SK-N-DZ (cell line): ENCODE data around the gene EPHA8.

Experiments used
- DNase-seq: peaks from one replicate; pipeline ENCODE4 v3.0.0-alpha.2; 2015; ENCODE audit warnings: low spot score

Gene EPHA8

GRCh38 chr1:22566161-22566560, 2.9 kb downstream of the EPHA8 start:
- no peak for DNase-seq

DNA sequence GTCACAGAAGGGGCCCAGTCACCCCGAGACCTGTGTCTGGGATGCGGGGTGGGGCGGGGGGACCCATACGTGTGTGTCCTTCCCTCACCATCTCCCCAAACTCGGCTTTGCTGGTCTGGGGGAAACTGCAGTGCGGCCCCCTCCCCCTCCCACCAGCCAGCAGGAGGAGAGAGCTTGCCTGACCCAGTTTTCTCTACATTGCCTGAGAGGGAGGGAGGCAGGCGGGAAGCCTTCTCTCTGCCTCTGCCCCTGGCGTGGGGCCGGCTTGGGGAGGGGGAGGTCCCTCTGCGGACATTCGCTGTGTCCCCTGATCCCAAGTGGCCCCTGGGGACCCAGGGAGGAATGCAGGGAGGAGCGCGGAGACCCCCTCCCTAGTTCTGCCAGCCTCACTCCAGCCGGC, 3.9 kb downstream of the EPHA8 start:
- DNase-seq = no peak

DNA sequence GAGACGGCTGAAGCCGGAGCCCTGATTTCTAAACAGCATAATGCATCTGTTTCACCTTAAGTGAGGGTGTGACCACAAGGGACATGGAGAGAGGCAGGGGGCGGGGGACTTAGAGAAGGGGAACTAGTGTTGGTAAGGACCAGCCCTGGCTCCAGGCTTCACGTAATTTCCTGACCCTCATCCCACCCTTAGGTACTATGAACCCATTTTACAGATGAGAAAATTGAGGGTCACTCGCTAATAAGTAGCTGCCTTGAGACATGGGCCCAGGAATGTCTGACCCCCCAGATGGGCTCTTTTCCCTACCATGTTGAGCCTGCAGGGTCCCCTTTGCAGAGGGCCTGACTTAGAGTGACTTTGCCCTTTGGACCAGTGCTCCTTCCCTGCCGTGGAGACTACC, 4.7 kb downstream of the EPHA8 start:
- DNase-seq = no peak

DNA sequence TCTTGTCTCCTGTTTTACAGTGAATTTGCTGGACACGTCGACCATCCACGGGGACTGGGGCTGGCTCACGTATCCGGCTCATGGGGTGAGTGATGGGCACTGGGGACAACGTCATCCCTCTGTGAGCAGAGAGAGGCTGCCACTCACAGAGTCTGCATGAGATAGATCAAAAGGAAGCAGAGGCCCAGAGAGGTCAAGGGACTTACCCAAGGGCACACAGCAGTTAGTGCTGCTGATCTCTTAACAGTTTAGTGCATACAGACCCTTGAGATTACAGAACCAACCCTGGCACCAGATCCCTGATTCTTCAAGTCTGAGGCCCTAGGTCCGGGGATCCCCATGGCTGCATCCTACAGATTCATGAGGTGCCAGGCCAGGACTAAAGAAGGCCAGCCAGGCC, 6.0 kb downstream of the EPHA8 start:
- no peak for DNase-seq

- DNase-seq = no peak
Observed at GRCh38 chr1:22570140-22570909, 7.0 kb downstream of the EPHA8 start.

DNA sequence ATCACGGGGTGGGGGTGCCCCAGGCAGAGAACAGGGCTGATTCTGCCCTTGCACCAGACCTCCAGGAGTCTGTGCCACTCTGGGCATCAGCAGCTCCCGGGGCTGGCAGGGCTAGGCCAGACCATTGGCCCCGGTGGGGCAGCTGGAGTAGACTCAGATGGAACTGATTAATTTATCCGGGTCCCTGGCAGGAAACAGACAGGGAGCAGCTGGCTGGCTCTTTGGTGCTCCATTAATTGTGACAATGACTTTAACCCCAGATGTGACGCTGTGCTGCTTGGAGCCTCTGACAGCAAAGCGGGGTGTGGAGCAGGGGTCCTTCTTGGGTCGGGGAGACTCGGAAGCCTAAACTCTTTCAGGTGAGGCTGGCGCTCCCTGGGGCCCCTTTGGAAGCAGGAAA, 9.5 kb downstream of the EPHA8 start:
- DNase-seq = peak; percentile 34

GRCh38 chr1:22573237-22573636, 9.9 kb downstream of the EPHA8 start:
- no peak for DNase-seq

- DNase-seq = no peak
Observed at GRCh38 chr1:22575532-22576149, 12.4 kb downstream of the EPHA8 start.

DNA sequence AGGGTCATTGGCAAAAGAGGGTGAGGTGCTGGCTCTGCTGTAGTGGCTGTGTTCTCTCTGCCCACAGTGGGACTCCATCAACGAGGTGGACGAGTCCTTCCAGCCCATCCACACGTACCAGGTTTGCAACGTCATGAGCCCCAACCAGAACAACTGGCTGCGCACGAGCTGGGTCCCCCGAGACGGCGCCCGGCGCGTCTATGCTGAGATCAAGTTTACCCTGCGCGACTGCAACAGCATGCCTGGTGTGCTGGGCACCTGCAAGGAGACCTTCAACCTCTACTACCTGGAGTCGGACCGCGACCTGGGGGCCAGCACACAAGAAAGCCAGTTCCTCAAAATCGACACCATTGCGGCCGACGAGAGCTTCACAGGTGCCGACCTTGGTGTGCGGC, 12.9 kb downstream of the EPHA8 start:
- DNase-seq = no peak

DNA sequence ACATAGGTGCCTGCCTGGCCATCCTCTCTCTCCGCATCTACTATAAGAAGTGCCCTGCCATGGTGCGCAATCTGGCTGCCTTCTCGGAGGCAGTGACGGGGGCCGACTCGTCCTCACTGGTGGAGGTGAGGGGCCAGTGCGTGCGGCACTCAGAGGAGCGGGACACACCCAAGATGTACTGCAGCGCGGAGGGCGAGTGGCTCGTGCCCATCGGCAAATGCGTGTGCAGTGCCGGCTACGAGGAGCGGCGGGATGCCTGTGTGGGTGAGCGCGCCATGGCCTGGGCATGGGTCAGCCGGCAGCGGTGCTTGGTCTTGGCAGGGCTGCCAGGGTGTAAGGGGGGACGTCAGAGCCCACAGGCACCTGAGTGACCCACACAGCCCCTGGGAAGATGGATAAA, 13.3 kb downstream of the EPHA8 start:
- no peak for DNase-seq

- DNase-seq = no peak
Observed at GRCh38 chr1:22578732-22579361, 15.6 kb downstream of the EPHA8 start.

DNA sequence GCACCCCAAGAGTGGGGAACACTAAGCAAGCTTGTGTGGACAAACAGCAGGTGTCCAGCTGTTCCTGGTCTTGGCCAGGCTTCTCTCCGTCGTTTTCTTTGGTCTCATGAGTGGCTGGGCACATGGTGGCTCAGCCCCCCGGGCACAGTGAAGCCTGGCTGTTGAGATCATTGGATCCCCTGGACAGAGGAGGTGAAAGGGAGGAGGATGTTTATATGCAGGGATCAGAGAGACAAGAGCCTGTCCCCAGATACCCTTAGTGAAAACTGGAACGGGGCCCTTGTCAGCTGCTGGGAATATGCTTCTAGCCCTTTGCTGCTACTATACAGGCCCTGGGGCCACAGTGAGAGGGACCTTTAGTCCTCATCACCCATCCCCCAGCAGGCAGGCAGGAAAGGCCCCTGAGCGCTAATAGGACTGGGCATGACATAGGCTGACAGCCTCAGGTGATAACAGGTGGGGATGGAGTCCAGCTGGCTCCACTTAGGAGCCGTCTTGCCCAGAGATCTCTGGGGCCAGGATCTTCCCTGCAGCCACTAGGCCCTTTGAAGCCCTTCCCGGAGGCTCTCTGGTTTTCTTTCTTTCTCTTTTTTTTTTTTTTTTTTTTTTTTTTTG, 16.4 kb downstream of the EPHA8 start:
- no peak for DNase-seq

DNA sequence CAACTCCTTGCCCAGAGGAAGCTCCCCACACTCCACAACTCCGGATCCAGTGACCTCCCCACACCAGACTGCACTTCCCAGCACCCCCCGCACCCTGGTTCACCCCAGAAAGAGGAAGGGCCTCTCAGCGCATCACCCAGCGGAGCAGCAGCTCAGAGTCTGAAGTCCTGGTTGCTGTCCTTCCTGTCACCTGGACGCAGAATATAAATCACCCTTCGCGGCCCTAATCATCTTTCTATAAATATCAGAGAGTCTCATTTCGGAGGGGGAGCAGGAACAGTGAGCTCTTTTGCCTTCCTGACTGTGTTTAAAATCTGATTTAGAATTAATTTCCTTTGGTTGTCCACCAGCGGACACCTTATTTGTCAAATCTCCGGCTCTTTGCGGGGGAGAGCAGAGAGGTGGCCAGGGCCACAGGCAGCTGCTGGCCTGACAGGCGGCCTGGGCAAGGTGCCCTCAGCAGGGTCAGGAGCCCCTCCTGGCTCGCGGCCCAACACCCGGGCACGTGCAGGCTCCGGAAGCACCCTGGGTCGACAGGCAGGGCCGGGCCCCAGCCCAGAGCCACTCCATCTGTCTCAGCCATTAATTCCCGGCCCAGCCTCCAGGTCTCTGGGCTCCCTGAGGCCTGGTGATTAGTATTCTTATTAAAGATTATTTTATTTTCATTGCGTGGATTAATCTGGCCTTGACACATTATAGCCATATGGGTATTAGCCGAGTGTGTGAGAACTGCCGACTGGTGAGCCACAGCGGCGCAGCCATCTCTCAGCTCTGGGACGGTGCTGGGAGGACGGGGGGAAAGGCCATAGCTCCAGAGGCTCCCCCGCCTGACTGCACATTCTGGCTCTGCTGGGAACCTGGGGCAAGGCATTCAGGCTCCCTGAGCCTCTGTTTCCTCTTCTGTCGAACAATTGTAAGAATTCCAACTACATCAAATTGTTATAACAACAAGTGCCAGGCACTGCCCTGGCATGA, 19.7 kb downstream of the EPHA8 start:
- no peak for DNase-seq

DNA sequence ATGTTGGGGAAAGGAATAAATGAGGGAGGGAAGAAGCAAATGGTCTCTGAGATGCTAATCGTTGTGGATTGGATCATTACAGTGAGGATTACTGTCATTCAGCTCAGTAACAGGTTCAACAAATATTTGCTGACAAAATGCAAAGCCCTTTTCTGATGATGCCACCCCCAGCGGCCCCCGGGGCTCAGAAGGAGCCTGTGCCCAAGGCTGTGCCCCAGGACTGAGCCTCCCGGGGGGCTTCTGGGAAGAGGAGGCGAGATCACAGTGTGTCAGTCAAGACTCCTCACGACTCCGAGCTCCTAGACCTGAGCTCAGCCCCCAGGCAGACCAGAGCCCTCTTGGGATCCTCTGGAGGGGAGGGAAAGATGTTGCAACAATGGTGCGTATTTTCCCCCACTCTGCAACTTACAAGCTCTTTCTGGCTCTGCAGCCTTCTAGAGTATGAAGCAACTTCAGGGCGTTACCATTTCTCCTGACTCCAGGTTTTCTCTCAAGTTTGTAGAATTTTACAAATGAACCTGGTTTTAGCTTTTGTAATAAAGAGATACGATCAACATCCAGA, 20.8 kb downstream of the EPHA8 start:
- DNase-seq = no peak

DNA sequence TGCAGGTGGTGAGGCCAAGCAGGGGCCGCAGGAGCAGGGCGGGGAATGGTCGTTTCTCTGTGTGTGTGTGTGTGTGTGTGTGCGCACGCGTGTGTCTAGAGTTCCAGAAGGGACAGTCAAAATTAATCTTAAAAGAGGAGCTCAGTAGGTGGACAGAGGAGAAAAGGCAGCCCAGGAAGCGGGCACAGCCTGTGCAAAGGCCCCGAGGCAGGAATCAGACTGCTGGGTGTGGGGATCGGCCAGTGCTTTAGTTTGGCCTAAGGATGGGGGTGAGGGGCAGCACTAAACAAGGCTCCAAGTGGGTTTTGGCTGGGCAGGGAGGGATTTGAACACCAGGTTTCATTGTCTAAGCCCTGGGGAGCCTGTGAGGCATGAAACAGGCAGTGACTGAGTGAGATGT, 21.7 kb downstream of the EPHA8 start:
- DNase-seq = no peak

DNA sequence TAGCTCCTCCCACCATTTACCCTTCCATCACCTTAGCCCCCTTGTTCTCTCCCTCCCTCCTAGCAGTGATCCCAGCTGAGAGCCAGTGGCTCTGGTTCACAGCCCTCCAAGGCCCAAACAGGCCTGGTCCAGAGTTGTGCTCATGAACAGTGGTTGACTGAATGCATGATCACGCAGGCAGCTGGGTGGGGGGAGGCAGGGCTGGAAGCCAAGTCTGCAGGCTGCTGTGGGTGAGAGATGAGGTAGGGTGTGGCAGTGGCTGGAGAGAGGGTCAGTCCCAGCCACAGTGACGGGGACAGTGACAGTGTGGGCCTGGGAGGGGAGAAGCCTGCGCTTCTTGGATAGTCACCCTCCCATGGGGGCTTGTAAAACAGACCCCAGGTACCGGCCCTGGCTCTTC, 22.2 kb downstream of the EPHA8 start:
- DNase-seq = no peak

DNA sequence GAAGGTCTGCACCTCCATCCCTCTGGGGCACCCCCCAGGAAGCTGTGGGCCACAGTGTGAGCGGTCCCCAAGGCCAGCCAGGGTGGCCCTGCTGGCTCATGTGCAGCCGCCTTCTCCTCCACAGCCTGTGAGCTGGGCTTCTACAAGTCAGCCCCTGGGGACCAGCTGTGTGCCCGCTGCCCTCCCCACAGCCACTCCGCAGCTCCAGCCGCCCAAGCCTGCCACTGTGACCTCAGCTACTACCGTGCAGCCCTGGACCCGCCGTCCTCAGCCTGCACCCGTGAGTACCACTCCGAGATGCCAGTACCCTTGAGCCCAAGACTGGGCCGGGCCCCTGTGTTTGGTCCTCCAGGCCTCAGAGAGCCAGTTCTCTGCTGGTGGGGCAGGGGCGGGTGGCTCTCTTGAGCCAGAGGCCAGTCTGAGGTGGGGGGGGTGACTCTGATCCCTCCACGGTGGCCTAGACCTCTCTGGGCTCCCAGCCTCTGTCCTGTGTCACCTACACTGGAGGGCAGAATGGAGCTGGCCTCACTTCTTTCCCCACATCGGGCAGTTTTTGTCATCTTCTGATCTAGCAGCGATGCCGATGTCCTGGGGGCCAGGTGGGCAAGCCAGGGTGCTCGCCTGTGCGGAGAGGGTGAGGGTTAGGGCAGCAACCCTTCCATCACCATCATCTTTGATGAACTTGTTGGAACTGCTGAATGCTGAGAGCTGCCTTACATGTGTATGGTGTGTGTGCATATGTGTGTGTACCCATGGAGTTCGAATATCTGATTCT, 23.3 kb downstream of the EPHA8 start:
- DNase-seq = no peak

- no peak for DNase-seq
Observed at GRCh38 chr1:22587247-22587646, 24.0 kb downstream of the EPHA8 start.

DNA sequence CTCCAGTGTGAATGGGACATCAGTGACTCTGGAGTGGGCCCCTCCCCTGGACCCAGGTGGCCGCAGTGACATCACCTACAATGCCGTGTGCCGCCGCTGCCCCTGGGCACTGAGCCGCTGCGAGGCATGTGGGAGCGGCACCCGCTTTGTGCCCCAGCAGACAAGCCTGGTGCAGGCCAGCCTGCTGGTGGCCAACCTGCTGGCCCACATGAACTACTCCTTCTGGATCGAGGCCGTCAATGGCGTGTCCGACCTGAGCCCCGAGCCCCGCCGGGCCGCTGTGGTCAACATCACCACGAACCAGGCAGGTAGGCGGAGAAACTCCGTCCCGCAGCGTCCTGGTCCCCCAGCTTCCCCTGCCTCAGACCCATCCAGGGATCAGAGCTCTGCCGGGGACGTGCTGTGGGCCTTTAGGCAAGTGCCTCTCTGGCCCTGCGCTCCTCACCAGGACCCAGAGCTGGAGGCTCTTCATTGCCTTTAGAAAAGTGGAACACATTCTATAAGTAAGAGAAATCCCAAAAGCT, 25.7 kb downstream of the EPHA8 start:
- DNase-seq = no peak

DNA sequence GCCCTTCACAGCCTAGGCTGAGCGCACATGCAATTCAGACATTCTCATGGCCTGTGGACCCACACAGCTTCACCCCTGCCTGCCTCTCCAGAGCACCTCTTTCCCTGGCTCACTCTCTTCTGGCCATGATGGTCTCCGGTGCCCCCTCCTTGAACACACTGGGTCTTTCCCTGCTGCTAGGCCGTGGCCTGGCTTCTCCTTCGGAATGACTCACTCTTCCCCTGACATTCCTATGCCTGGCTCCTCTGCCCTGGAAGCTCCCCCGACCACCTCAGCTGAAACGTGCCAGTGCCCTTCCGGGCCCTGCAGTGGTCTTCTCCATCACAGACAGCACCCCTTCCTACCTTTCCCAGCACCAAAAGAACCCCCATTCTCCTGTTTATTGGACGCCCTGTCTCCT, 28.3 kb downstream of the EPHA8 start:
- DNase-seq = no peak
